NCI-H82 (cell line): ENCODE results near the gene LZTFL1.

Source experiments
- DNase-seq: peaks from one replicate; lab custom pipeline; 2025; lab: John Stamatoyannopoulos, UW

The LZTFL1 gene

GRCh38 chr3:45785605-45786150 lies 56.2 kb downstream of the LZTFL1 start:
- no peak for DNase-seq

DNA sequence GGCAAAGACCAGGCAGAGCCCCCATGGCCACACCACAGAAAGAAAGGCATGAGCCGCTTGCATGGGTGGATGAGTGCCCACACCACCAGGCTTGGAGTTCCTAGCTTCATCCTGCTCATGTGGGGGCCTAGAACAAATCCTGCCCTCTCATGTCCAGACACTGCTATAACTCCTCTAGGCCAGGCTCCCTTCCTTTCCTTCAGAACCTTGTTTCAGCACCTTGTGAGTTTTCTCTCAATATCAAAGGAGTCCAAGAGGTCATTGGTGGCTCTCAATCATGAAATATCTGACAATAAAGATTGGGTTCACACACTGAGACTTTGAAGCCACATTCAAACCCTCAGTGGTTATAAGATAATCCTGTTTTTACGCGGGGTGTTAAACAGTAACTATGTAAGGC lies 58.3 kb downstream of the LZTFL1 start:
- DNase-seq: no peak

DNA sequence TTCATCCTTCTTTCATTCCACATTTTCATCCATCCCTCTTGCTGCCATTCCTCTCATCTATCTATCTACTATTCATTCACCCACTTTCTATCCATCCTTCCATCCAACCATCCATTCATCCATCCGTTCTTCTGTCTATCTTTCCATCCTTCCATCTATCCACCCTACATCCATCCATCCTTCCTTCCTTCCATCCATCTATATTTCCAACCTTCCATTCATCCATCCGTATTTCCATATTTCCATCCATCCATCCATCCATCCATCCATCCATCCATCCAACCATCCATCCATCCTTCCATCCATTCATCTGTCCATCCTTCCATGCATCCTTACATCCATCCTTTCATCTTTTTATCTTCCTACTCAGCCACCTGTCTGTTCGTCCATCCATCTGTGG lies 59.5 kb downstream of the LZTFL1 start:
- DNase-seq: no peak

DNA sequence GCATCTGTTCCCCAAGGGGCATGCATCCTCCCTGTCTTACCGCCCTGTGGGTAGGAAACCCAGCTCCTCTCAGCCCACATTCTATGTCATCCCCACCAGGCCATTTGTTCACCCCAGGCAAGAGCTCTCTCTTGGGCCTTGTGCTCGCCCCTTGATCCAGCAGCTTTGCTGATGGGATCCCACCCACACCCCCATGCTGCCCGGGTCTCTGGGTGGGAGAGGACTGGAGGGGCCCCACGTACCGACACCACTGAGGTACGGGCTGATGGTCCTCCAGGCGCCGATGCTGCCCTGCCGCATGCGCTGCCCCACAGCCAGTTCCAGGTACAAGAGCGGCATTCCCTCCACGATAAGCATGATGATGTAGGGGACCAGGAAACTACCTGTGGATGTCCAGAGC lies 60.1 kb downstream of the LZTFL1 start:
- no peak for DNase-seq

- no peak for DNase-seq
These were observed 60.6 kb downstream of the LZTFL1 start for GRCh38 chr3:45781271-45781670.

GRCh38 chr3:45779746-45780735 lies 61.9 kb downstream of the LZTFL1 start:
- no peak for DNase-seq

DNA sequence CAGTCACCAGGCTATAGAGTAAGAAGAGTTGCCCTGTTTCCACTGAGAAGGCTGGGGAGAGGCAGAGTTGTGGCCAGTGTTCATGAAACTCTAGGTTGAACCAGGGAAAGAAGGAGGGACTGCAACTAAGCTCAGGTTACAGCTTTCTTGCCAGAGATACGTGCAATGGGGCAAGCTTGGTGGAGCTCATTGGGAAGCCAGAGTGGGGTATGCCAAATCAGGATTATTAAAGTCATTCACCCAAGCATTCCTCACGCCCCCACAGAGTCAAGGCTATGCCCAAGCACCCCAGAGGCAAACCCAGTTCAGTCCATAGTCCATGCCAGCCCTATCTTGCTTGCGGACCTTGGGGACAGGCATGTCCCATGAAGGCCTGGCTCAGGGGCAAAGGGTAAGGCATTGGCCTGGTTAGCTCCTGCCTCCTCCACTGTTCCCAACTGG lies 63.1 kb downstream of the LZTFL1 start:
- no peak for DNase-seq

DNA sequence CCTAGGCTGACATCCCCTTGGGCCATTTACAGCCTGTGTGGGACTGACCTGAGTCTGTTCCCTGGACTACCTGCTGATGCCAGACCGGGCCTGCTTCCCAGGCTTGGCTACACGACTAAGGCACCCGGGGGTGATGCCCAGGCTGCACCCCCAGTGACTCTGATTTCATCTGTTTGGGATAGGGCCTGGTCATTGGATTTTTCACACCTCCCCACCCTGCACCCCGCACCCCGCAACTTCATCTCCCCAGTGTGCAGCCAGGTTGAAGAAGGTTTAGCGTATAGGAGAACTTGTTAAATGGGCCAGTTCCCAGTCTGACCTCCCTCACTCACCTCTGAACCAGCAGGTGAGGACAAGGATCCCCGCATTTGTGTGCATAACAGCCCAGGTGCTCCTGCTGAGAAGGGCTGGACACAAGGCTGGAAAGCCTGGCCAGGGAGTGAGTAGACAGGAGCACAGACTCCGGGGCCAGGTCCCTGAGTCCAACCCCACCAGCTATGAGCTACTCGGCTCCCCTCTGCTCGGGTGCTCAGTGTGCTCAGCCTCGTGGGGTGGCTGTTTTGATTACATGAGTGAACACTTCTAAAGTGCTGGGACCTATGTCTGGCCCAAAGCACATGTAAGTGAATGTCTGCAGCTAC lies 64.1 kb downstream of the LZTFL1 start:
- DNase-seq: no peak

DNA sequence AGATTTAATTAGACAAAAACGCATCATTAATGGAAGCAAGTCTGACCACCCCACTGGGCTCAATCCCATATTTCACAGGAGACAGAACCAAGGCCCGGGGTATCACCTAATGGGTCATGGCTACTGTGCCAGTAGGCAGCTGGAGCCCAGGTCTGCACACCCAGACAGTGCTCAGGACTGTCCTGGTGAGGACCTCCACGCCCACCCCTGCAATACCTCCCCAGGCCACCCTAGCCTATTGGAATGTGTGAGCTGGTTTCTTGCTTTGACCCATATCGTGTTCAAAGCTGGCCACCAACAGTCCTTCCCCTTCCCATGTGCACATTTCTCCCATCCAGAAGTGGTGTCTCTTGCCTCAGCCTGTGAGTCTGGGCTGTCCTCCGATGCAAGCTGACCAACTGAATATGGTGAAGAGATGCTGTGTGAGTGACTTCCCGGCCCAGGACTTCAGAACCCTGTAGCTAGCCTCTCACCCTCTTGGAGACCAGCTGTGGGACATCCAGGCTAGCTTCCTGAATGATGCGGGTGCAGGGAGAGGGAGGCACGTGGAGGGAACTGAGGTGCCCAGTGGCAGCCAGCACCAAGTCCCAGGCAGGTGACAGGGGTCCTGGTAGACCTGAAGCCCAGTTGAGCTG lies 64.7 kb downstream of the LZTFL1 start:
- DNase-seq: no peak

GRCh38 chr3:45776611-45777010 lies 65.3 kb downstream of the LZTFL1 start:
- peak; percentile 51 for DNase-seq

DNA sequence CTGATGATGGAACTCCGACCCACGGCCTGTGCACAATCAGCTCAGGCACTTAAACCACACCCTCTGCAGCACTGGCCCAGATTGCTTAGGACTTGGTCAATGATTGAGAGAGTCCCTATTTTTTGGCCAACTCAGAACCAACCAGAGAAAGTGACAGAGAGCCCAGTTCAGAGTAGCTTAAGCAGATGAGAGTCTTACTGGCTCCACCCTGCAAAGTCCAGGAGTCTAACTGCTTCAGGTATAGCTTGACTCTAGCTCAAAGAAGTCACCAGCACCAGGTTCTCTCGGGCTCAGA lies 65.7 kb downstream of the LZTFL1 start:
- DNase-seq: no peak

GRCh38 chr3:45775571-45776300 lies 66.2 kb downstream of the LZTFL1 start:
- DNase-seq: no peak

DNA sequence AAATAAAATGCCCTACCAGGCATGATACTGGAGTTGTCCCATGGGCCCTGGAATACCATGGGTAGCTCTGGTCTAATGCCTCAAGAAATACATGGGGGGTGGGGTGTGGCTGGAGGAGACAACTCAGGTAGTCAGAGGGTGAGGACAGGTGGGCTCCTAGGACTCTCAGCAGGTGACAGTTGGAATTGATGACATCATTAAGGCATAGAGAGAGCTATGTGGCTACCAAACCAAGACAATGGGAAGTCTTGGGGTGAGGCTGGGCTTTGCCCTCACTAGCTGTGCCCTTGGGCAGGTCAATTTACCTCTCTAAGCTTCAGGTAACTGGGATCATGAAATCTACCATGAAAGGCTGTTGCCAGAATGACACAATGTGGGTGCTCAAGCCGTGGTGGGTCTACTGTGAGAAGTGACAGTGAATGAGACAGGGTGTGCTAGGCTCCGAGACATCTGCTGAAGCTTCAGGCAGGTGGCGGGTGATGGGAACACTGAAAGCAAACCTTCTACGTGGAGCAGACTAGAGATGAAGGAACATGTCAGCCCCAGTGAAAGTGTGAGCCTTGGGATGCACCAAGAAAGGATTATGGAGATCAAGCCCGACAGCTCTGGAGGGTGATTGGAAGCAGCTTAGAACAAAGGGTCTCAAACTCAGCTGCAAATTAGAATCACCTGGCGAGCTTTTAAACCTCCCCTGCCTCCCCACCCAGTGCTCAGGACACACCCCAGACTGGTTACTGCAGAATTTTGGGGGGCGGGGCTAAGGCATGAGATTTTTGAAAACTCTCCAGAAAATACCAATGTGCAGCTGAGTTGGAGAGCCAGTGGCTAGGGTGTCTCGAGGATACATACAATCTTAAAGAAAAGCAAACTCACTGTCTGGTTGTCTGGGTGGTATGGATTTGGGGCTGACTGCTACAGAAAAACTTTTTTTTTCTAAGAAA lies 67.1 kb downstream of the LZTFL1 start:
- DNase-seq: no peak

- no peak for DNase-seq
These were observed 68.0 kb downstream of the LZTFL1 start for GRCh38 chr3:45773714-45774449.
